ENCODE measurements around the gene HOXB1.

DNA sequence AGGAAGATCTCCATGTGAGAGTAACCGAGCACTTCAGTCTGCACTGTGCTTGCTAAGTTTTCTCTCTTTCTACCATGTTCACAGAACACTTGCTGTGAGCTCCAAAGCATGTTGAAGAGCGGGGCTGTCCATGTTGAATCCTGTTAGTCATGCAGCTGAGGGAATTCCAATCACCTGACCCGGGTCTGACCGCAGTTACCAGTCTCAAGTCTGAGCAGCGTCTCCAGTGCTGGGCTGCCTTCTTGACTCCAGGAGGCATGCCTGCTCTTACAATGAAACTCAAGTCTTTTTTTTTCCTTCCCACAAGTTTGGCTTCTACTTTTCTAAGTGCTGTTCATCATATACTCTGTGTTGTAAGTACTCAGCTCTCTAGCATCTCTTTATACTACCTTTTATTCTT lies 44.3 kb downstream of the HOXB1 start:
- TF ChIP-seq EZH2 (IDR thresholded peaks at IDR 0.05; ENCODE audit: insufficient read depth, poor library complexity, severe bottlenecking) (no peak), EZH2phosphoT487 (IDR thresholded peaks at IDR 0.05; ENCODE audit: insufficient read depth, low read depth) (no peak)
